GM12801 (cell line): ENCODE measurements around the gene PEX6.

Experiments
- TF ChIP-seq, protein P1 (sequence below): IDR thresholded peaks from one replicate; pipeline ENCODE4 v1.5.1; 2011; ENCODE audit warnings: control low read depth; ENCODE audit not compliant: insufficient read length; ENCODE audit errors: extremely low read depth

Gene PEX6

DNA sequence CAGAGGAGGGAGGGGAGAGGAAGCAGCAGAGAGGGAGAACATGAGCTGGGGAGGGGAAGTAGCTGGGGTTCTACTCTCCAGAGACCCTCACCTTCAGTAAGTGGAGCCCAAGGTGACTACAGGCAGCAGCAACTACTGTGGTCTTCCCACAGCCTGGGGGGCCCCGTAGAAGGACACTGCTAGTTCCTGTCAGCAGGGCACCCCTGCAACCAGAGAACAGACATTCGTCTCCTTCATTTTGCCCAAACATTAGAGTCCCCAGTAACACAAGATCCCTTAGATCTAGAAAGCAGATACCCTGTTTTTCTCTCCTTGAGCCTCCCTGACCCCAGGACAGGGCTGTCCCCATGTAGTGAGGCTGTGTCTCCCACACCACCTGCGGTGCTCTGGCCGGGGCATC, 10.2 kb downstream of the PEX6 start:
- TF ChIP-seq, protein P1, sequence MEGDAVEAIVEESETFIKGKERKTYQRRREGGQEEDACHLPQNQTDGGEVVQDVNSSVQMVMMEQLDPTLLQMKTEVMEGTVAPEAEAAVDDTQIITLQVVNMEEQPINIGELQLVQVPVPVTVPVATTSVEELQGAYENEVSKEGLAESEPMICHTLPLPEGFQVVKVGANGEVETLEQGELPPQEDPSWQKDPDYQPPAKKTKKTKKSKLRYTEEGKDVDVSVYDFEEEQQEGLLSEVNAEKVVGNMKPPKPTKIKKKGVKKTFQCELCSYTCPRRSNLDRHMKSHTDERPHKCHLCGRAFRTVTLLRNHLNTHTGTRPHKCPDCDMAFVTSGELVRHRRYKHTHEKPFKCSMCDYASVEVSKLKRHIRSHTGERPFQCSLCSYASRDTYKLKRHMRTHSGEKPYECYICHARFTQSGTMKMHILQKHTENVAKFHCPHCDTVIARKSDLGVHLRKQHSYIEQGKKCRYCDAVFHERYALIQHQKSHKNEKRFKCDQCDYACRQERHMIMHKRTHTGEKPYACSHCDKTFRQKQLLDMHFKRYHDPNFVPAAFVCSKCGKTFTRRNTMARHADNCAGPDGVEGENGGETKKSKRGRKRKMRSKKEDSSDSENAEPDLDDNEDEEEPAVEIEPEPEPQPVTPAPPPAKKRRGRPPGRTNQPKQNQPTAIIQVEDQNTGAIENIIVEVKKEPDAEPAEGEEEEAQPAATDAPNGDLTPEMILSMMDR, result no peak

DNA sequence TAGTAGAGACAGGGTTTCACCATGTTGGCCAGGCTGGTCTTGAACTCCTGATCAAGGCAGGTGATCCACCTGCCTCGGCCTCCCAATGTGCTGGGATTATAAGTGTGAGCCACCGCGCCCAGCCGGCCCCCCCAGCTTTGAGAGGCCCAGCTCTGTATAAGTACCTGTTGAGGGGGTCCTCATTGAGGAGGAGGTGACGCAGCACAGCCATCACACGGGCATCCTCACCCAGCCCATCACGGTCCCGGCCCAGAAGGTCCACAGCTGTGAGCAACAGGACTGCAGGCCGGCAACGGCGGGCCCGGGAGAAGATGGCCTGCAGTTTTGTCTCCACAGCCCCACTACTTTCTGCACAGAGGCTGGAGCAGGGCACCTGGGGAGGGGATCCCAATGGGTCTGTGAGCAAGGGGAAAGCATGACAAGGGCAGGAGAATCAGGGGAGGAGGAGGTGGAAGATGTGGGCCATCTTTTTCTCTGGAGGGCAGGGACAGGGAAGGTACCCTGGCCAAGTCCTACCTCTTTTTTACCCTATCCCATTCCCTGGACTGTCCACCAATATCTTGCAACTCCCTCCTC, 10.8 kb downstream of the PEX6 start:
- TF ChIP-seq, protein P1, result no peak

DNA sequence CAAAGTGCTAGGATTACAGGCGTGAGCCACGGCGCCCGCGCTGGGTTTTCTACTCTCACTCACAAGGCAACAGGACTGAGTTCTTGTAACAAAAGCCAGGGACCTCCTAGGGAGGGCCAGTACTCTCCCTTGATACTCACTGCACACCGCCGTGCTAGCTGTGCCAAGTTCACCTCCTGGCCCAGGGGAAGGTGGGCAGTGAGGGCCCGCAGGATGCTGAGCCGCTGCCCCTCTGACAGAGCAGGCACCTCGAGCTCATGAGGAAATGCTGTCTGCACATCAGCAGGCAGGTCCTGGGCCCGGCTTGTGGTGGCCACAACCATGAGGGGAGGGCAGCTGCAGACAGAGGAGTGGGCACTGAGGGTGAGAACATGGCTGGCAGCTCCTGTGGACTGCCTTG, 11.8 kb downstream of the PEX6 start:
- TF ChIP-seq, protein P1, result no peak

DNA sequence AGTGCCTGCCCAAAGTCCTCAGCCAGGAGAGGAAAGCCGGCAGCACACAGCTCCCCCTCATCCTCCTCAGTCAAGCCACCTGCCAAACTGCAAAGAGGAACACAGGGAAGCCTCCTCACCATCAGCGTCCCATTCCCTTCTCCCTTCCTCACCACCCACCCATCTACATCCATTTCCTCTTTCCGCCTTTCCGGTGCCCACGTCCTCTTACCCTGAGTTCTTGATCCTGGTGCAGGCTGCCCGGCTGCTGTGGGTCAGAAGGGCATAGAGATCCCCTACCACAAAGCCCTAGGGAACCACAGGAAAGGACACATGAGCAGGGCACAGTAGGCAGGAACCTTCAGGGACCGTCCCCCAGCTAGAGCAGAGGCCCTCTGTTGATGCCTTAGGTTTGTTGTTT, 12.4 kb downstream of the PEX6 start:
- TF ChIP-seq, protein P1, result no peak

DNA sequence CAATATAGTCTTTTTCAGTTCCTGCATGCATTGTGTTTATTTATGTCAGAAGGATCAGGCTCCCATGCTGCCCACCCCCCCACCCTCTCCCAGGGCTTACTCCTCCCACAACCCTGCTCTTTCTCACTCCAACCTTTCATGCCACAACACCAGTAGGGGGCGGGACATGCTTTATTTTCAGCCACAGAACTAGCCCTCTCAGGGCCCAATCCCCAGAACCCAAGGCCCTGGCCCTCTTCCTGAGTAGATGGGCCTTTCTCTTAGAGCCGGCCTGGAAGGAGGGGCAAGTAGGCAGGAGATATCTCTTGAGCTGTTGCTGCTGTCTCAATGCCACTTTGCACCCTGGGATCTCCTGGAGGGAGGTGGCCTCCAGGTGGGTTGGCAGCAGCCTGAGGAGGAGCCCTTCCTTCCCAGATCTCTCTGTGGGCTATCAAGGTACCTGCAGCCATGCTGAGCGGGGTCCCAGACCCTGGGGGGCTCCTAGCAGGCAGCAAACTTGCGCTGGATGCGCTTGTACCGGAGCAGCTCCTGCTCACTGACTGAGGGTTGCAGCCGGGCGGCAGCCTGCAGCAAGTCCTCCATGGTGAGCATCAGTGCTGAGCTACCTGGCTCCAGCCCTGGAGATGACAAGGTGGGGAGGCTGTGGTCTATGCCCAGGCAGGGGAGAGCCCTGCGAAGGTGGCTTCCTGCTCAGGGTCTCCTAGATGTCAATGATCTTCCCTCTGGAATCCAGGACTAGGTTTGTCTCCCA, 15.0 kb downstream of the PEX6 start:
- TF ChIP-seq, protein P1, result no peak

DNA sequence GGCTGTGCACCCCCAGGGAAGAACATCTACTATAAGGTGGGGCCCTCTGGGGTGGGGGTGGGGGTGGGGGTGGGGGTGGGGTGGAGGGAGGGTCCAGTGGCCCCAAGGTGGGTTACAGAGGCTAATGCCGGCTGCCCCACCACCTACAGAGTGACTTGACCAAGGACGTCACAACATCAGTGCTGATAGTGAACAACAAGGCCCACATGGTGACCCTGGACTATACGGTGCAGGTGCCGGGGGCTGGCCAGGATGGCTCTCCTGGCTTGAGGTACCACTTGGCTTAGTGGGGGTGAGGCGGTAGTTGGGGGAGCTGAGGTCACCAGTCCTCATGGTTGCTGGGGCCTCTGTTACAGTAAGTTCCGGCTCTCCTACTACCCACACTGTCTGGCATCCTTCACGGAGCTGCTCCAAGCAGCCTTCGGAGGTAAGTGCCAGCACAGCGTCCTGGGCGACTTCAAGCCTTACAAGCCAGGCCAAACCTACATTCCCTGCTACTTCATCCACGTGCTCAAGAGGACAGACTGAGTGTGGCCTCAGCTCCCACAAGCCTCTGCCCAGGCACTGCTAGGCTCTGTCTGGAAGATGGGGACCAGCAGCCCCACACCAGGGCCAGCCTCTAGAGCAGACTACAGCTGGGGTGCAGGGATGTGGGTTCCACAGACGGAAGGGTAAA, 15.7 kb downstream of the PEX6 start:
- TF ChIP-seq, protein P1, result no peak

DNA sequence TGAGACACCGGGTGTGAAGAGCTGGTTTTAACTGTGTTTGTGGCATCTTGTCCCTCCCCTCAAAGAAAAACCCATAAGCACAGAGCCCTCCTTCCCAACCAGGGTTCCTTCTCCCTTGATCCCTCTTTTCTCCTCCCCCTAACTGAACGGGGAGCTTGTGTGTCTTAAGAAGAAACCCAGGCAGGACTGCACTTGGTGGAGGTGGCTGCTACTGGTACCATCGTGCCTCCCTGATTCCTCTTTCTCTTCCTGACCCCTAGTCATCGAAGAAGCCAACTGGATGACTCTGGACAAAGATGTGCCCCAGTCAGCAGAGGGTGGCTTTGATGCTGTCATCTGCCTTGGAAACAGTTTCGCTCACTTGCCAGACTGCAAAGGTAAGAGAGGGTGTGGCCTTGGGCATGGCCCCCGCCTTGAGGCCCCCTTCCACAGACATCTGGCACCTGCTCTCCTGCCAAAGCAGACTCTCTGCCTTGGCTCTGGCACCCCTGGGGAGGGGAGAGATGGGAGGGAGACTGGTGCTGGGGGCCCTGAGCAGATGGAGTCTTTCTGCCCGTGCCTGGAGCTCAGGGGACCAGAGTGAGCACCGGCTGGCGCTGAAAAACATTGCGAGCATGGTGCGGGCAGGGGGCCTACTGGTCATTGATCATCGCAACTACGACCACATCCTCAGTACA, 16.3 kb downstream of the PEX6 start:
- TF ChIP-seq, protein P1, result no peak
